ENCODE data around the gene WDR37.

DNA sequence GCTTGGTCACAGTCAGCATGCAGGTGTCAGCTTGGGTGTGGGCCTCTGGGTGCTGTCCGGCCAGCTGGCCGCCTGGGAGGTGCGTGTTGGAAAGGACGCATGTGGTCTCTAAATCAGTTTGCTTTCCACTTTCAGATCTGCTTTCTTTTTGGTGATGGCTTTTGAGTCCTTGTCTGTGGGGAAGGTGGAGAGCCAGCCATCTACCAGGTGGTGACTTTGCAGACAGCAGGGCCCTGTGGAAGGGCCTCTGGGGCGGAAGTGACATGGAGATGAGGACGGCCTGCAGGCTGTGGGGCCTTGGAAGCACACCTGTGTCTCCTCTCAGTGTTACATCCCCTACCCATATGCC lies 59.4 kb downstream of the WDR37 start:
- TF ChIP-seq CTCF (IDR thresholded peaks at IDR 0.05) (no peak), ZFX (IDR thresholded peaks at IDR 0.05; ENCODE audit: borderline replicate concordance) (no peak)
